ENCODE results near the gene DGUOK. TPM values are rescaled to one million over a fixed set of nuclear protein-coding genes. Genes with fewer than 3 reads are reported as not detected.
A peak's percentile ranks its signal among the peaks of the same experiment; 100 is the strongest.

DGUOK gene
- total and polyA plus RNA-seq, 10 of the 15 experiments (the other 5 are each of a cell fraction or from before 2014, with no cell fraction given), result 64.4 to 234 (median 91.4) TPM

DNA sequence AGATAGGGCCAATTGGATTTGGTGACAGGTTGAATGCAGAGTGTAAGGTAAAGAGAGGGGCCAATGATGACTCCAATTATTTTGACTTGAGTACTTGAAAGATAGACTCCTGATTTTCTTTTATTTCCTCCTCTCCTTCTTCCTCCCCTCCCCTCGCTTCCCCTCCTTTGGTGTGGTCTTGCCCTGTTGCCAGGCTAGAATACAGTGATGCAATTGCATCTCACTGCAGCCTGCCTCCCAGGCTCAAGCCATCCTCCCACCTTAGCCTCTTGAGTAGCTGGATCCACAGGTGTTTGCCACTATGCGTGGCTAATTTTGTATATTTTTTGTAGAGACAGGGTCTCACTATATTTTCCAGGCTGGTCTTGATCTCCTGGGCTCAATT lies 2.3 kb downstream of the DGUOK start:
- H3K4me3 ChIP-seq, result peak overlapping the region; percentile 97

More for the DNA sequence above, 2.3 kb downstream of the DGUOK start:
- no peak for ATAC-seq
- peaks cover 1% of the 10 kb centered on the region; the same call in 1 of the 3 replicates for H3K9me3 ChIP-seq (replicated peaks; ENCODE audit: control insufficient read depth, insufficient read depth, low read length)
- POLR2A ChIA-PET, result interaction anchor here (0.6 to 2.3 kb wide), 3 partner anchors 32 to 101 kb away, joined by 3 to 5 read pairs (median 5); partner anchors contain the start of genes STAMBP and TET3
- no peak overlapping the region for H3K9ac ChIP-seq (ENCODE audit: control insufficient read depth, insufficient read depth, low read length)
- CTCF ChIA-PET, result interaction anchor here (1.2 to 4.5 kb wide), 2 partner anchors 18 to 58 kb away, joined by 3 to 20 read pairs; no protein-coding TSS in a partner anchor
- intact Hi-C loops (cut with micrococcal nuclease; ENCODE audit: unreplicated experiment), result no loop called here
- DNase-seq (ENCODE audit: low read depth, low spot score), result no peak
- H3K27me3 ChIP-seq (replicated peaks in 1 of 2; ENCODE audit: control insufficient read depth in 2 of 2, insufficient read depth in 2 of 2, low read length in 1 of 2), result no peaks in the 10 kb centered on the region
- RAD21 ChIA-PET (ENCODE audit: unreplicated experiment), result interaction anchor here (2.0 kb wide), 1 partner anchor 58 kb away, joined by 9 read pairs; no protein-coding TSS in a partner anchor
- FAIRE-seq, result no peak
- peak overlapping the region; percentile 75 for H3K4me2 ChIP-seq (ENCODE audit: control insufficient read depth, insufficient read depth)
- peaks cover 13% of the 10 kb centered on the region for H3K4me1 ChIP-seq (ENCODE audit: control insufficient read depth, insufficient read depth, low read length)
- H3K27ac ChIP-seq (ENCODE audit: control insufficient read depth, insufficient read depth), result 0 out of 2 replicates have a peak overlapping the region, but pooled peaks have one; percentile 35
- in situ Hi-C loops (cut with MboI), result no loop called here
- peaks cover 0 to 13% of the 10 kb centered on the region in 2 experiments; a peak in 1 of 4 replicates for H3K36me3 ChIP-seq (ENCODE audit: control insufficient read depth in 2 of 2, insufficient read depth in 2 of 2, low read length in 1 of 2)
- 58% methylated on average over 2 of the region's 2 CpGs for WGBS (ENCODE audit: insufficient coverage, insufficient replicate concordance, low lambda C conversion rate, missing lambda C conversion rate)
- peaks cover 60% of the 10 kb centered on the region for H3K79me2 ChIP-seq (ENCODE audit: control insufficient read depth, insufficient read depth, low read length)
- H2AFZ ChIP-seq (ENCODE audit: control insufficient read depth, low read depth, low read length), result no peak overlapping the region
- no TSS peak for BruUV-seq (replicated peaks)
- SMC1A ChIA-PET (ENCODE audit: uncharacterized antibody, unreplicated experiment), result interaction anchor here (1.0 to 2.6 kb wide), 4 partner anchors 15 to 103 kb away, joined by 3 to 9 read pairs (median 6); no protein-coding TSS in a partner anchor
- no peaks in the 10 kb centered on the region for H4K20me1 ChIP-seq (ENCODE audit: control insufficient read depth, insufficient read depth)
- TF ChIP-seq, protein P1, sequence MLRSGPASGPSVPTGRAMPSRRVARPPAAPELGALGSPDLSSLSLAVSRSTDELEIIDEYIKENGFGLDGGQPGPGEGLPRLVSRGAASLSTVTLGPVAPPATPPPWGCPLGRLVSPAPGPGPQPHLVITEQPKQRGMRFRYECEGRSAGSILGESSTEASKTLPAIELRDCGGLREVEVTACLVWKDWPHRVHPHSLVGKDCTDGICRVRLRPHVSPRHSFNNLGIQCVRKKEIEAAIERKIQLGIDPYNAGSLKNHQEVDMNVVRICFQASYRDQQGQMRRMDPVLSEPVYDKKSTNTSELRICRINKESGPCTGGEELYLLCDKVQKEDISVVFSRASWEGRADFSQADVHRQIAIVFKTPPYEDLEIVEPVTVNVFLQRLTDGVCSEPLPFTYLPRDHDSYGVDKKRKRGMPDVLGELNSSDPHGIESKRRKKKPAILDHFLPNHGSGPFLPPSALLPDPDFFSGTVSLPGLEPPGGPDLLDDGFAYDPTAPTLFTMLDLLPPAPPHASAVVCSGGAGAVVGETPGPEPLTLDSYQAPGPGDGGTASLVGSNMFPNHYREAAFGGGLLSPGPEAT (IDR thresholded peaks at IDR 0.05; ENCODE audit: low read depth), result no peak
- TF ChIP-seq, protein P2, sequence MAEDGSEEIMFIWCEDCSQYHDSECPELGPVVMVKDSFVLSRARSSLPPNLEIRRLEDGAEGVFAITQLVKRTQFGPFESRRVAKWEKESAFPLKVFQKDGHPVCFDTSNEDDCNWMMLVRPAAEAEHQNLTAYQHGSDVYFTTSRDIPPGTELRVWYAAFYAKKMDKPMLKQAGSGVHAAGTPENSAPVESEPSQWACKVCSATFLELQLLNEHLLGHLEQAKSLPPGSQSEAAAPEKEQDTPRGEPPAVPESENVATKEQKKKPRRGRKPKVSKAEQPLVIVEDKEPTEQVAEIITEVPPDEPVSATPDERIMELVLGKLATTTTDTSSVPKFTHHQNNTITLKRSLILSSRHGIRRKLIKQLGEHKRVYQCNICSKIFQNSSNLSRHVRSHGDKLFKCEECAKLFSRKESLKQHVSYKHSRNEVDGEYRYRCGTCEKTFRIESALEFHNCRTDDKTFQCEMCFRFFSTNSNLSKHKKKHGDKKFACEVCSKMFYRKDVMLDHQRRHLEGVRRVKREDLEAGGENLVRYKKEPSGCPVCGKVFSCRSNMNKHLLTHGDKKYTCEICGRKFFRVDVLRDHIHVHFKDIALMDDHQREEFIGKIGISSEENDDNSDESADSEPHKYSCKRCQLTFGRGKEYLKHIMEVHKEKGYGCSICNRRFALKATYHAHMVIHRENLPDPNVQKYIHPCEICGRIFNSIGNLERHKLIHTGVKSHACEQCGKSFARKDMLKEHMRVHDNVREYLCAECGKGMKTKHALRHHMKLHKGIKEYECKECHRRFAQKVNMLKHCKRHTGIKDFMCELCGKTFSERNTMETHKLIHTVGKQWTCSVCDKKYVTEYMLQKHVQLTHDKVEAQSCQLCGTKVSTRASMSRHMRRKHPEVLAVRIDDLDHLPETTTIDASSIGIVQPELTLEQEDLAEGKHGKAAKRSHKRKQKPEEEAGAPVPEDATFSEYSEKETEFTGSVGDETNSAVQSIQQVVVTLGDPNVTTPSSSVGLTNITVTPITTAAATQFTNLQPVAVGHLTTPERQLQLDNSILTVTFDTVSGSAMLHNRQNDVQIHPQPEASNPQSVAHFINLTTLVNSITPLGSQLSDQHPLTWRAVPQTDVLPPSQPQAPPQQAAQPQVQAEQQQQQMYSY (CRISPR knock-in tag; IDR thresholded peaks at IDR 0.05), result no peak
- TF ChIP-seq SRF (IDR thresholded peaks at IDR 0.05; ENCODE audit: low read depth in 2 of 2, low read length in 2 of 2) (no peak), ATF7 (IDR thresholded peaks at IDR 0.05; ENCODE audit: low read depth) (0 out of 2 replicates have a peak, but pooled peaks have one; percentile 4)

All from GM12878 (cell line).